Parathyroid adenoma (tissue), 2 donors: ENCODE measurements around the gene MYO18B.

Experiments used
- H2AFZ ChIP-seq: fragments of 300-600 bp; sonication (generic); one replicate; pipeline ENCODE4 v1.7.0; 2017; ENCODE audit warnings: antibody characterized with exemption, mild to moderate bottlenecking
- H3K27ac ChIP-seq: fragments of 300-600 bp; sonication (generic); one replicate; pipeline ENCODE4 v1.7.0; 2017
- H3K27me3 ChIP-seq: fragments of 300-600 bp; sonication (generic); one replicate; pipeline ENCODE4 v1.7.0; 2017; ENCODE audit warnings: low read length; ENCODE audit not compliant: control insufficient read depth, insufficient read depth
- H3K36me3 ChIP-seq: fragments of 300-600 bp; sonication (generic); one replicate; pipeline ENCODE4 v1.7.0; 2017; ENCODE audit warnings: low read length; ENCODE audit not compliant: control insufficient read depth, insufficient read depth
- H3K4me1 ChIP-seq: fragments of 300-600 bp; sonication (generic); one replicate; pipeline ENCODE4 v1.7.0; 2017; ENCODE audit warnings: control low read depth
- H3K4me2 ChIP-seq: fragments of 300-600 bp; sonication (generic); one replicate; pipeline ENCODE4 v1.7.0; 2017; ENCODE audit warnings: low read length
- H3K4me3 ChIP-seq: fragments of 300-600 bp; sonication (generic); one replicate; pipeline ENCODE4 v1.7.0; 2017; ENCODE audit warnings: low read depth, low read length
- H3K79me2 ChIP-seq: fragments of 300-600 bp; sonication (generic); one replicate; pipeline ENCODE4 v1.7.0; 2017; ENCODE audit warnings: control low read depth
- H3K9ac ChIP-seq: fragments of 300-600 bp; sonication (generic); one replicate; pipeline ENCODE4 v1.7.0; 2017; ENCODE audit warnings: mild to moderate bottlenecking
- H3K9me3 ChIP-seq: fragments of 300-600 bp; sonication (generic); one replicate; pipeline ENCODE4 v1.7.0; 2017; ENCODE audit warnings: low read length; ENCODE audit not compliant: control insufficient read depth
- CTCF ChIP-seq: fragments of 300-600 bp; sonication (generic); IDR thresholded peaks from one replicate; pipeline ENCODE4 v1.7.0; 2017; ENCODE audit warnings: antibody characterized with exemption, mild to moderate bottlenecking
- donor health status: primary hyperparathyroidism.

MYO18B gene

GRCh38 chr22:26019596-26019995 lies 277.6 kb downstream of the MYO18B start:
- no peak overlapping the region for H3K9ac ChIP-seq
- no peaks in the 10 kb centered on the region for H3K36me3 ChIP-seq
- H2AFZ ChIP-seq: no peak overlapping the region
- H3K9me3 ChIP-seq: no peaks in the 10 kb centered on the region
- no peak for TF ChIP-seq CTCF
- H3K27ac ChIP-seq: no peak overlapping the region
- H3K79me2 ChIP-seq: no peaks in the 10 kb centered on the region
- H3K4me2 ChIP-seq: no peak overlapping the region
- no peaks in the 10 kb centered on the region for H3K4me1 ChIP-seq
- H3K27me3 ChIP-seq: no peaks in the 10 kb centered on the region
- no peak overlapping the region for H3K4me3 ChIP-seq

- H3K27me3 ChIP-seq: no peaks in the 10 kb centered on the region
- no peak overlapping the region for H3K9ac ChIP-seq
- H3K9me3 ChIP-seq: no peaks in the 10 kb centered on the region
- H3K79me2 ChIP-seq: no peaks in the 10 kb centered on the region
- no peak for TF ChIP-seq CTCF
- H2AFZ ChIP-seq: no peak overlapping the region
- H3K36me3 ChIP-seq: no peaks in the 10 kb centered on the region
- no peaks in the 10 kb centered on the region for H3K4me1 ChIP-seq
- no peak overlapping the region for H3K27ac ChIP-seq
- no peak overlapping the region for H3K4me2 ChIP-seq
- no peak overlapping the region for H3K4me3 ChIP-seq
Measured at GRCh38 chr22:26021516-26021915, 279.5 kb downstream of the MYO18B start.

DNA sequence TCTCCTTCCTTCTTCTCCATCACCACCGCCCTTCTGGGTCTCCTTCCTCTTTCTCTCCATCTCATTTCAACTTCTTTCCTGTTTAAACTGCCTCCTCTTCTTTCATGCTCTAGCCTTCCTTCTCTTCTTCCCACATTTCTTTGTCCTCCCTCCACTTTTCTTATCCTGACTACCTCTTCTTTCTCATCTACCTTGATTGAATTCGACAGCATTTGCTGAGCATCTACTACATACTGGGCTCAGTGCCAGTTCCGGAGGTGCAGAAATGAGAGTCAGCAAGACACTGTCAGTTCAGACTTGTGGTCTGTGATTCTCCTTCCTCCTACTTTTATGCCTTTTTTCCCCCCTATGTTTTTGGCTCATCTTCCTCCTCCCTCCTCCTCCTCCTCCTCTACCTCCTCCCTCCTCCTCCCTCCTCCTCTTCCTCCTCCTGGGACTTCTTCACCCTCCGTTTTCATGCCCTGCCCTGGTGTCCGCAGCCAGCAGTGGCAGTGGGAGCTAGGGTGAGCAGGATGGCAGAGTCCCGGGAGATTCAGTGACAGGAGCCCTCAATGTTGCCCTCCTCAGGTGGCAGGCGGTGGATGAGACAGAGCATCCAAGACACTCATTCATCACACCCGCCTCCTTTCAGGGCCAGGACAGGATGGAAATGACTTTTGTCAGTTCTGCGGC lies 281.3 kb downstream of the MYO18B start:
- no peak for TF ChIP-seq CTCF
- Histone ChIP-seq H3K36me3 (no peaks in the 10 kb centered on the region), H3K79me2 (no peaks in the 10 kb centered on the region), H3K4me2 (no peak overlapping the region), H3K9ac (no peak overlapping the region), H3K27me3 (no peaks in the 10 kb centered on the region), H3K4me1 (no peaks in the 10 kb centered on the region), H3K9me3 (no peaks in the 10 kb centered on the region), H3K27ac (no peak overlapping the region), H2AFZ (no peak overlapping the region), H3K4me3 (no peak overlapping the region)

- Histone ChIP-seq H3K27me3 (no peaks in the 10 kb centered on the region), H3K4me1 (no peaks in the 10 kb centered on the region), H3K4me3 (no peak overlapping the region), H3K36me3 (no peaks in the 10 kb centered on the region), H3K79me2 (no peaks in the 10 kb centered on the region), H3K27ac (no peak overlapping the region), H3K9ac (no peak overlapping the region), H2AFZ (no peak overlapping the region), H3K4me2 (no peak overlapping the region), H3K9me3 (no peaks in the 10 kb centered on the region)
- no peak for TF ChIP-seq CTCF
Measured at GRCh38 chr22:26025626-26026025, 283.6 kb downstream of the MYO18B start.

- Histone ChIP-seq H3K4me2 (no peak overlapping the region), H3K4me1 (no peaks in the 10 kb centered on the region), H3K9ac (no peak overlapping the region), H3K9me3 (no peaks in the 10 kb centered on the region), H3K27me3 (no peaks in the 10 kb centered on the region), H3K27ac (no peak overlapping the region), H3K4me3 (no peak overlapping the region), H3K79me2 (no peaks in the 10 kb centered on the region), H2AFZ (no peak overlapping the region), H3K36me3 (no peaks in the 10 kb centered on the region)
- no peak for TF ChIP-seq CTCF
Measured at GRCh38 chr22:26027341-26027740, 285.4 kb downstream of the MYO18B start.
